ENCODE data around the gene TMEM196.
A peak's percentile ranks its signal among the peaks of the same experiment; 100 is the strongest.

Gene TMEM196

GRCh38 chr7:19705663-19706062, 67.8 kb downstream of the TMEM196 start:
- no peak for DNase-seq

GRCh38 chr7:19701471-19701870, 71.9 kb downstream of the TMEM196 start:
- peak; percentile 84 for DNase-seq

- DNase-seq: no peak
Measured at GRCh38 chr7:19700936-19701335, 72.5 kb downstream of the TMEM196 start.

GRCh38 chr7:19698331-19698730, 75.1 kb downstream of the TMEM196 start:
- DNase-seq: no peak

GRCh38 chr7:19696926-19697325, 76.5 kb downstream of the TMEM196 start:
- DNase-seq: no peak

GRCh38 chr7:19692111-19692828, 81.1 kb downstream of the TMEM196 start:
- DNase-seq: no peak

GRCh38 chr7:19690736-19691135, 82.7 kb downstream of the TMEM196 start:
- DNase-seq: no peak

GRCh38 chr7:19689130-19689529, 84.3 kb downstream of the TMEM196 start:
- DNase-seq: peak; percentile 1

GRCh38 chr7:19681596-19681995, 91.8 kb downstream of the TMEM196 start:
- DNase-seq: no peak

GRCh38 chr7:19677180-19677579, 96.2 kb downstream of the TMEM196 start:
- no peak for DNase-seq

- no peak for DNase-seq
Measured at GRCh38 chr7:19675816-19676215, 97.6 kb downstream of the TMEM196 start.

GRCh38 chr7:19674266-19674960, 99.0 kb downstream of the TMEM196 start:
- DNase-seq: no peak

GRCh38 chr7:19670806-19671205, 102.6 kb downstream of the TMEM196 start:
- no peak for DNase-seq

All from NCI-H146 (cell line).